Urothelium cell line (cell line): ENCODE results near the gene IQSEC2.

Experiments
- DNase-seq: peaks from one replicate; pipeline ENCODE4 v3.0.0; 2011; ENCODE audit warnings: low spot score, mixed read lengths
- FAIRE-seq: peaks from 2 replicates; lab custom pipeline; 2011; peaks lifted over from hg19 to GRCh38; lab: Jason Lieb, UNC

The IQSEC2 gene

DNA sequence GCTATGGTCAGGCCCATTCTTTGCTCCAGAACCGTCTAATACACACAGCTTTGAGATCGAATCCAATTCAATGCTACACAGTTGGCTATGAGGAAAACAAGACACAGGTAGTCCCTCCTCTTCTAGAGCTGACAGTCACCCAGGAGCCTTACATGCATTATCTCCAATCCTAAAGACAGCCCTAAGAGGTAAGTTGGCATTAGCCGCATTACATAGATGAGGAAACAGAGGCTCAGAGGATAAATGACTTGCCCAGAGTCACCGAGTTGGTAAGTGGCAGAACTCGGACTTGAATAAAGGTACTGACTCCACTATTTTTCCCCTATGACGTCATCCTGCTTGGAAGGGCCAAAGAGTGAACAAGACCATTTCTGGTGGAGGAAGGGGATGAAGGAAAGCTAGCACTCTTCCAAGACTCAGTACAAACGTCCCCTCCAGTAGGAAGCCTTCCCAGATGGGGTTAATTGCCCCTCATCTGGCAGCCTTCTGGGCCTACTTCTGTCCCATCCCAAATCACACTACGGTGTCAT is 8.5 kb downstream of the IQSEC2 start:
- FAIRE-seq (no peak), DNase-seq (no peak)

- no peak for FAIRE-seq
- no peak for DNase-seq
Measured at GRCh38 chrX:53269536-53270107, 11.8 kb downstream of the IQSEC2 start.

GRCh38 chrX:53268173-53268572 is 13.2 kb downstream of the IQSEC2 start:
- no peak for DNase-seq

DNA sequence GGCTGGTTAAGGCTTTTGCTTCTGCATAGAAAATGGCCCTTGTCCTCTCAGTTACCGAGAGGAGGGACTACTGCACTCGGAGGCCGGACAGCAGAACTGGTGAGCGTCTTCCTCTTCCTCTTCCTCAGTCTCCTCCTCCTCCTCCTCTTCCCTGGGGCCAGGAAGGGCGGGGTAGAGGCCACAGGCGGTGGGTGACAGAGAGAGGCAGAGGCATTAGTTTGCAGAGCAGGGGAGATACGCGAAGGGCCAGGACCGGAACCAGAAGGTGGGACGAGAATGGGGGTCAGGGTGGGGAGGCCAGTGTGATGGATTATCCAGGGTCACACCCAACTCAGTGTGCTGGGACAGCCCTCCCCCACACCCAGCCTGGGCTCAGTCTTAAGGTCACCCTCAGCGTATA is 14.5 kb downstream of the IQSEC2 start:
- DNase-seq (no peak), FAIRE-seq (no peak)

More at GRCh38 chrX:53268173-53268572, 13.2 kb downstream of the IQSEC2 start:
- no peak for FAIRE-seq

GRCh38 chrX:53265771-53266574 is 15.4 kb downstream of the IQSEC2 start:
- no peak for FAIRE-seq

GRCh38 chrX:53263597-53264094 is 17.7 kb downstream of the IQSEC2 start:
- DNase-seq (peak; percentile 80), FAIRE-seq (no peak)

More at GRCh38 chrX:53265771-53266574, 15.4 kb downstream of the IQSEC2 start:
- no peak for DNase-seq

DNA sequence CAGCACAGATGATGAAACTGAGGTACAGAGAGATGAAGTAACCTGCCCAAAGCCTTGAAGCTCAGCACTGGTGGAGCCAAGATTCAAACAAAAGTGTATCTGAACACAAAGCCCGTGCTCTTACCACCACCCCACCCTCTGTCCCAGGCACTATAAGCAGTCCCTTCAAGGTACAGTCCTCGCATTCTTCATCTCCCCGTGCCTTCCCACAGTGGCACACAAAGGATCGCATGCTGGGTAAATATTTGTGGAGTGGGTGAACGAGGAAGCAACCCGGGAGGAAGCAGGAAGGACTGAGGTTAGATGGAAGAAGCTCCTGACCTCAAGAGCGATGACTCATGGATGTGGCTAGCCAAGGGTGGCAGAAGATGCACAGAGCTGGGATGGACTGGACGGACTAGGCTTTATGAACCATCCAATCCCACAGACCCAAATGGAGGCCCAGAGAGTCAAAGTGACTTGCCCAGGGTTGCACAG is 18.4 kb downstream of the IQSEC2 start:
- DNase-seq (peak; percentile 71), FAIRE-seq (no peak)

- no peak for DNase-seq
- FAIRE-seq = no peak
Measured at GRCh38 chrX:53262189-53262917, 19.0 kb downstream of the IQSEC2 start.

DNA sequence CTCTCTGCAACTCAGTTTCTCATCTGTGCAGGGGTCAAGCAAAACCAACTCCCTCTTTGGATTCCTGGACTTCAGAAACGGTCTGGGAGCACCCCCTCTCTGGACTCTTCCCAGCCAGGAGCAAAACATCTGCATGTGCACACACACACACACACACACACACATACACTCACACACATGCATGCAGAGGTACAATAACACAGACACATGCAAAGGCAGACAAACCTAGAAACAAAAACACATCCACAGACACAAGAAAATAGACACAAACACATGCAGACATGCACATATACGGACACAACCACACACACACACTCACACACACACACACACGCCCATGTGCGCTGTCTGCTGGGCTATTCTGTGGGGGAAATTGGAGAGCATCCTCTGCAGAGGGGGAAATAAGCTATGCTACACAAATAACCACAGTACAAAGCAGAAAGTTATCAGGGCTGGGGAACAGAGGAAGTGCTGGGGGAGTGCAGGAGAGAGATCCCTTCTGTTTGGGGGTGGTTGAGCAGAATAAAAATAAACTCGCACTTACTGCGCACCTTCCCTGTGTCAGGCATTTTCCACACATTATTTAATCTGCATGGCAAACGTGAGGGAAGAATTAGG is 19.9 kb downstream of the IQSEC2 start:
- FAIRE-seq (no peak), DNase-seq (no peak)

GRCh38 chrX:53260836-53261235 is 20.5 kb downstream of the IQSEC2 start:
- FAIRE-seq (no peak), DNase-seq (no peak)

GRCh38 chrX:53257670-53258423 is 23.5 kb downstream of the IQSEC2 start:
- FAIRE-seq (no peak), DNase-seq (no peak)

DNA sequence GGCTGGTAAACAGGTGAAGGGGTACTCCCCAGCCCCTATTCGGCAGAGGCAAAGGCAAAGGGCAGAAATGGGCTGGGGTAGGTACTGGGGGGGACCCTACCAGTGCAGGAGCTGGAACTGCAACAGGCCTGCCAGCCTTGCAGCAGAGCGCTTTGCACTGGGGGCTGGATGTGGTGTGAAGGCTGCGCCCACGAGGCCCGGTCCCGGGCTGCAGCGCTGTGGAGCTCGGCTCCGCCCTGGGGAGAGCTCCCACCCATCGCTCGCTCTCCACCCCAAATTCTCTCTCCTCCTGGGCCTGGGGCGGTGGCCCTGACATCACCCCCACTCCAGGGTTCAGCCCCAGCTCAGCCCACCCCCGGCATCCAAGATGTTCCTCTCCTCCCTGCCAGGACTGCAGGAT is 24.2 kb downstream of the IQSEC2 start:
- FAIRE-seq (no peak), DNase-seq (no peak)

- no peak for FAIRE-seq
- no peak for DNase-seq
Measured at GRCh38 chrX:53256446-53257041, 24.8 kb downstream of the IQSEC2 start.

DNA sequence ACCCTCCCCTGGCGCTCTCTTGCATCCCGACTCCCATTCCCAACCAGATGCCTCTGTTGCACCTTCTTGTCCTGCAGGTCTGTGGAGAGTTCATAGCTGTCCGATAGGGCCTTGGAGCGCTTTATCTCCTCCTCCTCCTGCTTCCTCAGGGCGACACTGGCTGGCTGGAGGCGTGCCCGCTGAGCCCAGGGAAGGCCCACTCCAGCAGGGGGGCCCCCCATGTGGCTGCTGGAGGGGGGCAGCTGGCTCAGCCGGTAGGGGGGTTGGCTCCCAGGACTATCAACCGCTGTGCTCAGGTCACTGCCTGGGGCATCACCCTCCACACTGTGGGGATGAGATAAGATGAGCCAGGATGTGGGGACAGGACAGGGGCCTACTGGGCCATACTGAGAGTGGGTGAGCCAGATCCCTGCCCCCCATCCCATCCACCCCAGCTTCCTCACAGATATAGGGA is 25.6 kb downstream of the IQSEC2 start:
- no peak for DNase-seq
- FAIRE-seq = no peak

DNA sequence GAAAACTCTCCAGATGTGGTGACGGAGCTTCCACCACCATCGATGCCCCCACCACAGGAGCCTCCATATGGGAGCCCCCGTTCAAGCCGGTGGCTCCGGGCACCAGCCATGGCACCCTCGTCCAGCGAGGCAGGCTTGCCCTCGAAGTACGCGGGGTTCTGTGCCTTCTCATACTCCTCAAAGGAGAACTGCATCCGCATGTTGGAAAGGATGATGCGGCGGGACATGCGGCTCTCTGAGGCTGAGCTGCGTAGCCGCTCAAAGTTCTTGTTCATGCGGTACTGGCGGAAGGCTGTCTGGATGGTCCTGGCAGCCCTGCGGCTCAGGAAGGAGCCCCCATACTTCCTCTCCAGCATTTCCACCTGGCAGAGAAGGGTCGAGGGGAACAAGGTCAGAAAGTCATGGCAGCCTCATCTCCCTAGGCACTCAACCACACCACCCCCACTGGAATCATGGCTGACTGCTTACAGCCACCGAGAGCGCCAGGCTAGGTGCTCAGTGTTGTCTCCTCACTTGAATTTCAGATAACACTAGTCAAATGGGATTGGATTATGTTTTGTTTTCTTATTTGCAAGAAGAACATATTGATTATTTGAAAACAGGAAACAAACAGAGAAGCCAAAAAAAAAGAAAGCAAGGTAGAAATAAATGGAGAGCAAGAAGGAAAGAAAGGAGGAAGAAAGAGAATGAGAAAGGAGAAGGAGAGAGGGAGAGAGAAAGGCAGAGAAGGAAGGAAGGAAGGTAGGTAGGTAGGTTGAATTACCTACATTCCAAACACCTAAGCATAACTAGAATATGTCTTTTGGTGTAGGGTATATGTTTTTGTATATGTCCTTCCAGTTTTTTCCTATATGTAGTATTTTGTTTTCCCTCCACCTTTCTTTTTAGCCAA is 26.6 kb downstream of the IQSEC2 start:
- no peak for FAIRE-seq
- no peak for DNase-seq

GRCh38 chrX:53253293-53254020 is 27.9 kb downstream of the IQSEC2 start:
- no peak for DNase-seq
- no peak for FAIRE-seq

DNA sequence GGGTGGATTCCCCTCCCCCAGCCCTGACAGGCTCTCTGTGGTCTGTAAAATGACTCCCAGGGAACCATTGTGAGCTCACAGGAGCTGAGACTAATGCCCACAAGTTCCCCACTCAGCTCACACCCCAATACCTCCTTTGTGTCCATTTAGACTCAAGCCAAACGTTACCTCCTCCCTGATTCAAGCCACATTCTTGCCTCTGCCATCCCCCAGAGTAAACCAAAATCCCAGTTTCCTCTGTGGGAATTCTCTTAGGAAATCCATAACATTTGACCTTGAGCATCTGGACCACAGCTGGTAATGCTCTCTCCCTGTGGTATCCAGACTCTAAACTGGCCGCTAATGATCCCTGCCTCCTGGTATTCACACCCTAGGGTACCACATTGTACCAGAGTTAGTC is 30.1 kb downstream of the IQSEC2 start:
- no peak for FAIRE-seq
- DNase-seq = no peak

- FAIRE-seq (no peak), DNase-seq (no peak)
Measured at GRCh38 chrX:53250556-53250955, 30.8 kb downstream of the IQSEC2 start.
